IgD-negative memory B cell (primary cell): ENCODE measurements around the gene PDS5A. TPM values are rescaled to one million over a fixed set of nuclear protein-coding genes. Genes with fewer than 3 reads are reported as not detected.
"Not testable (repeated sequence)": the region's sequence is repeated elsewhere in the genome, so short reads cannot be mapped to it uniquely, and the experiment has no call there.

Experiments
- H3K27ac Mint-ChIP-seq, 3 donors: one replicate each; pipeline ENCODE4 v1.8.0; 2020 to 2022; ENCODE audit warnings: mild to moderate bottlenecking in 3 of 3, mixed read lengths in 3 of 3, moderate library complexity in 1 of 3
- H3K27me3 Mint-ChIP-seq: one replicate; pipeline ENCODE4 v1.8.0; 2021; ENCODE audit warnings: mixed read lengths
- H3K36me3 Mint-ChIP-seq: one replicate; pipeline ENCODE4 v1.8.0; 2020; ENCODE audit warnings: mild to moderate bottlenecking, mixed read lengths
- H3K4me1 Mint-ChIP-seq, 3 donors: one replicate each; pipeline ENCODE4 v1.8.0; 2020 to 2022; ENCODE audit warnings: mixed read lengths in 3 of 3, mild to moderate bottlenecking in 1 of 3
- H3K4me3 Mint-ChIP-seq, 4 donors: one replicate each; pipeline ENCODE4 v1.8.0; 2020 to 2022; ENCODE audit warnings: mild to moderate bottlenecking in 4 of 4, mixed read lengths in 4 of 4, moderate library complexity in 3 of 4
- H3K9me3 Mint-ChIP-seq, 3 donors: one replicate each; pipeline ENCODE4 v1.8.0; 2020 to 2021; ENCODE audit warnings: mixed read lengths in 3 of 3, mild to moderate bottlenecking in 1 of 3
- polyA plus RNA-seq: library from polyadenylated mRNA; unstranded; fragments of 300-500 nt; fragmentation: Illumina TruSeq; gene quantifications from one replicate; pipeline ENCODE4 v1.2.3, GENCODE V29; 2021

Gene PDS5A
- polyA plus RNA-seq, 1 donor from 2014 or later: 35.3 TPM

- H3K27ac Mint-ChIP-seq: no peak overlapping the region
- H3K4me3 Mint-ChIP-seq: no peak overlapping the region
- H3K36me3 Mint-ChIP-seq: peaks cover 15% of the 10 kb centered on the region
Observed at GRCh38 chr4:39852636-39853035, 125.1 kb downstream of the PDS5A start.

GRCh38 chr4:39850727-39851126 is 127.0 kb downstream of the PDS5A start:
- peaks cover 0 to 3% (median 0%) of the 10 kb centered on the region in 3 donors for H3K9me3 Mint-ChIP-seq
- H3K4me1 Mint-ChIP-seq: no peaks in the 10 kb centered on the region
- no peak overlapping the region for H3K4me3 Mint-ChIP-seq
- H3K27me3 Mint-ChIP-seq: no peaks in the 10 kb centered on the region
- peaks cover 8% of the 10 kb centered on the region for H3K36me3 Mint-ChIP-seq
- no peak overlapping the region for H3K27ac Mint-ChIP-seq

More at GRCh38 chr4:39852636-39853035, 125.1 kb downstream of the PDS5A start:
- H3K4me1 Mint-ChIP-seq: no peaks in the 10 kb centered on the region
- H3K27me3 Mint-ChIP-seq: no peaks in the 10 kb centered on the region
- H3K9me3 Mint-ChIP-seq: peaks cover 0 to 8% (median 2%) of the 10 kb centered on the region in 3 donors

- no peaks in the 10 kb centered on the region for H3K9me3 Mint-ChIP-seq
- no peaks in the 10 kb centered on the region for H3K27me3 Mint-ChIP-seq
- H3K4me3 Mint-ChIP-seq: no peak overlapping the region
- H3K4me1 Mint-ChIP-seq: no peaks in the 10 kb centered on the region
- H3K27ac Mint-ChIP-seq: no peak overlapping the region
- peaks cover 2% of the 10 kb centered on the region for H3K36me3 Mint-ChIP-seq
Observed at GRCh38 chr4:39846705-39847104, 131.0 kb downstream of the PDS5A start.

- peaks cover 2% of the 10 kb centered on the region for H3K36me3 Mint-ChIP-seq
- no peaks in the 10 kb centered on the region for H3K4me1 Mint-ChIP-seq
- H3K27me3 Mint-ChIP-seq: no peaks in the 10 kb centered on the region
- no peak overlapping the region for H3K4me3 Mint-ChIP-seq
- H3K9me3 Mint-ChIP-seq: no peaks in the 10 kb centered on the region
- H3K27ac Mint-ChIP-seq: no peak overlapping the region
Observed at GRCh38 chr4:39846120-39846519, 131.6 kb downstream of the PDS5A start.

- Mint-ChIP-seq H3K4me3 (no peak overlapping the region), H3K27ac (no peak overlapping the region), H3K36me3 (peaks cover 14% of the 10 kb centered on the region), H3K9me3 (no peaks in the 10 kb centered on the region), H3K4me1 (no peaks in the 10 kb centered on the region), H3K27me3 (no peaks in the 10 kb centered on the region)
Observed at GRCh38 chr4:39841894-39842293, 135.8 kb downstream of the PDS5A start.

- not testable (repeated sequence) for H3K4me1 Mint-ChIP-seq, H3K27me3 Mint-ChIP-seq, H3K4me3 Mint-ChIP-seq, H3K27ac Mint-ChIP-seq, H3K9me3 Mint-ChIP-seq
- peaks cover 20% of the 10 kb centered on the region for H3K36me3 Mint-ChIP-seq
Observed at GRCh38 chr4:39840516-39840915, 137.2 kb downstream of the PDS5A start.

- H3K36me3 Mint-ChIP-seq: peaks cover 20% of the 10 kb centered on the region
- peaks cover 0 to 2% (median 0%) of the 10 kb centered on the region in 3 donors for H3K9me3 Mint-ChIP-seq
- no peaks in the 10 kb centered on the region for H3K4me1 Mint-ChIP-seq
- H3K4me3 Mint-ChIP-seq: no peak overlapping the region
- no peaks in the 10 kb centered on the region for H3K27me3 Mint-ChIP-seq
- no peak overlapping the region for H3K27ac Mint-ChIP-seq
Observed at GRCh38 chr4:39840027-39840426, 137.7 kb downstream of the PDS5A start.

GRCh38 chr4:39838431-39838830 is 139.3 kb downstream of the PDS5A start:
- not testable (repeated sequence) for H3K27me3 Mint-ChIP-seq, H3K4me1 Mint-ChIP-seq, H3K9me3 Mint-ChIP-seq, H3K4me3 Mint-ChIP-seq, H3K27ac Mint-ChIP-seq
- peaks cover 22% of the 10 kb centered on the region for H3K36me3 Mint-ChIP-seq

- no peaks in the 10 kb centered on the region for H3K27me3 Mint-ChIP-seq
- H3K36me3 Mint-ChIP-seq: peaks cover 20% of the 10 kb centered on the region
- no peak overlapping the region for H3K27ac Mint-ChIP-seq
- no peaks in the 10 kb centered on the region for H3K4me1 Mint-ChIP-seq
- no peak overlapping the region for H3K4me3 Mint-ChIP-seq
- peaks cover 0 to 3% (median 0%) of the 10 kb centered on the region in 3 donors for H3K9me3 Mint-ChIP-seq
Observed at GRCh38 chr4:39834269-39834668, 143.4 kb downstream of the PDS5A start.

GRCh38 chr4:39825741-39826231 is 151.9 kb downstream of the PDS5A start:
- Mint-ChIP-seq H3K4me1 (no peaks in the 10 kb centered on the region), H3K27ac (no peak overlapping the region), H3K27me3 (no peaks in the 10 kb centered on the region), H3K36me3 (peaks cover 4% of the 10 kb centered on the region), H3K9me3 (no peaks in the 10 kb centered on the region), H3K4me3 (no peak overlapping the region)

- Mint-ChIP-seq H3K27me3 (no peaks in the 10 kb centered on the region), H3K27ac (no peak overlapping the region), H3K4me3 (no peak overlapping the region), H3K36me3 (peaks cover 5% of the 10 kb centered on the region), H3K4me1 (no peaks in the 10 kb centered on the region), H3K9me3 (no peaks in the 10 kb centered on the region)
Observed at GRCh38 chr4:39825090-39825489, 152.6 kb downstream of the PDS5A start.

GRCh38 chr4:39823191-39823590 is 154.5 kb downstream of the PDS5A start:
- H3K36me3 Mint-ChIP-seq: peaks cover 3% of the 10 kb centered on the region
- no peak overlapping the region for H3K4me3 Mint-ChIP-seq
- no peaks in the 10 kb centered on the region for H3K9me3 Mint-ChIP-seq
- no peak overlapping the region for H3K27ac Mint-ChIP-seq
- H3K4me1 Mint-ChIP-seq: no peaks in the 10 kb centered on the region
- no peaks in the 10 kb centered on the region for H3K27me3 Mint-ChIP-seq

GRCh38 chr4:39822662-39823061 is 155.0 kb downstream of the PDS5A start:
- Mint-ChIP-seq H3K9me3 (no peaks in the 10 kb centered on the region), H3K4me3 (no peak overlapping the region), H3K36me3 (peaks cover 3% of the 10 kb centered on the region), H3K4me1 (no peaks in the 10 kb centered on the region), H3K27ac (no peak overlapping the region), H3K27me3 (no peaks in the 10 kb centered on the region)

GRCh38 chr4:39821951-39822350 is 155.8 kb downstream of the PDS5A start:
- no peak overlapping the region for H3K27ac Mint-ChIP-seq

GRCh38 chr4:39820186-39820585 is 157.5 kb downstream of the PDS5A start:
- no peaks in the 10 kb centered on the region for H3K27me3 Mint-ChIP-seq
- no peaks in the 10 kb centered on the region for H3K4me1 Mint-ChIP-seq
- H3K4me3 Mint-ChIP-seq: no peak overlapping the region
- no peak overlapping the region for H3K27ac Mint-ChIP-seq
- no peaks in the 10 kb centered on the region for H3K9me3 Mint-ChIP-seq
- H3K36me3 Mint-ChIP-seq: peaks cover 3% of the 10 kb centered on the region

More at GRCh38 chr4:39821951-39822350, 155.8 kb downstream of the PDS5A start:
- Mint-ChIP-seq H3K27me3 (no peaks in the 10 kb centered on the region), H3K9me3 (no peaks in the 10 kb centered on the region), H3K4me3 (no peak overlapping the region), H3K36me3 (peaks cover 3% of the 10 kb centered on the region), H3K4me1 (no peaks in the 10 kb centered on the region)

- peaks cover 3% of the 10 kb centered on the region for H3K36me3 Mint-ChIP-seq
- no peaks in the 10 kb centered on the region for H3K27me3 Mint-ChIP-seq
- no peaks in the 10 kb centered on the region for H3K9me3 Mint-ChIP-seq
- H3K4me1 Mint-ChIP-seq: no peaks in the 10 kb centered on the region
- H3K27ac Mint-ChIP-seq: no peak overlapping the region
- no peak overlapping the region for H3K4me3 Mint-ChIP-seq
Observed at GRCh38 chr4:39818646-39819045, 159.1 kb downstream of the PDS5A start.
